Tibial artery (tissue), 4 donors: ENCODE results near the gene ARFGAP2.

Source experiments
- DNase-seq, 2 donors: peaks; one replicate each; pipeline ENCODE4 v3.0.0-alpha.2; 2019
- H3K27ac ChIP-seq, 2 donors: fragments of 200-600 bp; sonication (generic) in 1 of 2; 1 replicate in 1 of 2; 2 replicates in 1 of 2; pipeline ENCODE4 v1.5.1; 2018 to 2019; ENCODE audit warnings: mild to moderate bottlenecking in 1 of 2
- H3K27me3 ChIP-seq, 2 donors: fragments of 200-600 bp; sonication (generic) in 1 of 2; one replicate each; pipeline versions ENCODE4 v1.5.1 to v1.6.0; 2016 to 2019
- H3K36me3 ChIP-seq, 3 donors: fragments of 200-600 bp; sonication (generic) in 2 of 3; one replicate each; pipeline ENCODE4 v1.5.1; 2016 to 2019; ENCODE audit warnings: mild to moderate bottlenecking in 2 of 3
- H3K4me1 ChIP-seq, 4 donors: fragments of 200-600 bp; sonication (generic) in 2 of 4; 1 replicate in 3 of 4; 2 replicates in 1 of 4; pipeline ENCODE4 v1.5.1; 2016 to 2019
- H3K4me3 ChIP-seq, 2 donors: fragments of 200-600 bp; sonication (generic) in 1 of 2; 1 replicate in 1 of 2; 2 replicates in 1 of 2; pipeline ENCODE4 v1.5.1; 2018 to 2019; ENCODE audit warnings: mild to moderate bottlenecking in 2 of 2
- H3K9me3 ChIP-seq, 3 donors: fragments of 200-600 bp; sonication (generic) in 1 of 3; one replicate each; pipeline ENCODE4 v1.5.1; 2016 to 2019
- intact Hi-C: fragments of 100-400 bp; cut with DNase I; formaldehyde crosslinking; loops from one replicate; pipeline ENCODE4 v1.15.0; 2023; ENCODE audit warnings: low total_unique reads
- TF ChIP-seq, protein P1 (sequence below), 2 experiments: fragments of 200-600 bp in 1 of 2; fragments of 450-650 bp in 1 of 2; IDR thresholded peaks; one replicate each; pipeline ENCODE4 v1.5.1; 2017 to 2019; ENCODE audit warnings: antibody characterized with exemption in 2 of 2, mild to moderate bottlenecking in 1 of 2, moderate library complexity in 1 of 2

The ARFGAP2 gene

DNA sequence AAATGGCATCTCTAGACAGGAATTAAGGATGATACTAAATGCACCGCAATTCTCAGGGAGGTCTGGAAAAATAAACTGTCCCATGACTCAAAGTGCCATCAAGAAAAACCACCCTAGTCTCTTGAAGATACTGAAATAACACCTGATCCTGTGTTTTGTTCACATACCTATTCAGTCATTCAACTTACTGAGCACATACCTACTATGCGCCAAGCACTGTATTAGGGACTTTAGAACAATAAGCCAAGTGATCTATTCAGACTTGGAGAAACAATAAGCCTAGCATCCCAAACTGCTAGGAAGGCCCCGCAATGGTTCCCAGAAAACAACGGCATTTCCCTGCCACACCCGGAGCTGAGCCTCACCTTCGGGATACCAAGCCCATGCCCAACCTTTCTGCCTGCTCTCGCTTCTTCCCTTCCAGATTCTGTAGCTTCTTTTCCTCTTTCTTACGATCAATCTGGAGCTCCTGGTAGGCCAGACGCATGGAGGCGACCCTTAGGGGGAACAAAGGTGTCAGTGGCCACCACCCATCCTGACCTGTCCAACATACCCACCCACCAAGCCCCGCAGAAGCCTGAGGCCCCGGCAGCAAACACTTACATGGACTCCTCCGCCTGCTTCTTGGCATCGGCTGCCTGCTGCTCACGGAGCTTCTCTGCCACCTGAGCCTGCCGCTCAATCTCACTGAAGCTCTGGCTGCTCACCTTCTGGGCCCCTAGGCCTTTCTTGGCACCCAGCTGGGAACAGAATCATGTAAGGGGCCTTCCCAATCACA, 5.4 kb downstream of the ARFGAP2 start:
- TF ChIP-seq, protein P1, sequence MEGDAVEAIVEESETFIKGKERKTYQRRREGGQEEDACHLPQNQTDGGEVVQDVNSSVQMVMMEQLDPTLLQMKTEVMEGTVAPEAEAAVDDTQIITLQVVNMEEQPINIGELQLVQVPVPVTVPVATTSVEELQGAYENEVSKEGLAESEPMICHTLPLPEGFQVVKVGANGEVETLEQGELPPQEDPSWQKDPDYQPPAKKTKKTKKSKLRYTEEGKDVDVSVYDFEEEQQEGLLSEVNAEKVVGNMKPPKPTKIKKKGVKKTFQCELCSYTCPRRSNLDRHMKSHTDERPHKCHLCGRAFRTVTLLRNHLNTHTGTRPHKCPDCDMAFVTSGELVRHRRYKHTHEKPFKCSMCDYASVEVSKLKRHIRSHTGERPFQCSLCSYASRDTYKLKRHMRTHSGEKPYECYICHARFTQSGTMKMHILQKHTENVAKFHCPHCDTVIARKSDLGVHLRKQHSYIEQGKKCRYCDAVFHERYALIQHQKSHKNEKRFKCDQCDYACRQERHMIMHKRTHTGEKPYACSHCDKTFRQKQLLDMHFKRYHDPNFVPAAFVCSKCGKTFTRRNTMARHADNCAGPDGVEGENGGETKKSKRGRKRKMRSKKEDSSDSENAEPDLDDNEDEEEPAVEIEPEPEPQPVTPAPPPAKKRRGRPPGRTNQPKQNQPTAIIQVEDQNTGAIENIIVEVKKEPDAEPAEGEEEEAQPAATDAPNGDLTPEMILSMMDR (IDR thresholded peaks at IDR 0.05): no peak
- DNase-seq: no peak
- Histone ChIP-seq H3K4me3 (no peak overlapping the region), H3K9me3 (no peaks in the 10 kb centered on the region), H3K27ac (no peak overlapping the region), H3K4me1 (peaks cover 0 to 46% (median 24%) of the 10 kb centered on the region in 4 donors), H3K27me3 (no peaks in the 10 kb centered on the region), H3K36me3 (peaks cover 51 to 90% (median 76%) of the 10 kb centered on the region in 3 donors)
- intact Hi-C loops: loop anchor here (10.0 kb wide), 1 partner anchor 244 kb away; no protein-coding TSS in a partner anchor

DNA sequence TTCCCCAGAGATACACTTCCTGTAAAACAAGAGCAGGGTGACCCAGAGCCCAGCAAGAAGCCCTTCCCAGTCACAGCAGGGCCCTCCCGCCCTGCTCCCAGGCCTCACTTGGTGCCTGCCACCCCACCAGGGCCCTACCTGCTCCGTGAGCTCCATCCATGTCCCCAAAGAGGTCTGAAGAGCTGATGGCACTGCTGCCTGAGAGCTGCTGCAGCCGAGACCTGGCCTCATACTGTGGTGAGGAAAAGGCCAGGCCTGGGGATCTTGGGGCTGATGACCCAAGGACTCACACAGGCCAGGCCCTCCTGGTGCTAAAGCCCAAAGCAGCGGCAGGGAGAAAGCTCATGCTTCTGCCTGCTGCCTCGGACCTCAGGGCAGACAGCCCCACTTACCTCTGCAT, 10.3 kb downstream of the ARFGAP2 start:
- Histone ChIP-seq H3K27me3 (no peaks in the 10 kb centered on the region), H3K9me3 (no peaks in the 10 kb centered on the region), H3K4me1 (peaks cover 0 to 7% (median 3%) of the 10 kb centered on the region in 4 donors), H3K36me3 (peaks cover 66 to 90% (median 77%) of the 10 kb centered on the region in 3 donors), H3K27ac (no peak overlapping the region), H3K4me3 (no peak overlapping the region)
- DNase-seq: no peak
- TF ChIP-seq, protein P1 (IDR thresholded peaks at IDR 0.05): no peak
- intact Hi-C loops: no loop called here

DNA sequence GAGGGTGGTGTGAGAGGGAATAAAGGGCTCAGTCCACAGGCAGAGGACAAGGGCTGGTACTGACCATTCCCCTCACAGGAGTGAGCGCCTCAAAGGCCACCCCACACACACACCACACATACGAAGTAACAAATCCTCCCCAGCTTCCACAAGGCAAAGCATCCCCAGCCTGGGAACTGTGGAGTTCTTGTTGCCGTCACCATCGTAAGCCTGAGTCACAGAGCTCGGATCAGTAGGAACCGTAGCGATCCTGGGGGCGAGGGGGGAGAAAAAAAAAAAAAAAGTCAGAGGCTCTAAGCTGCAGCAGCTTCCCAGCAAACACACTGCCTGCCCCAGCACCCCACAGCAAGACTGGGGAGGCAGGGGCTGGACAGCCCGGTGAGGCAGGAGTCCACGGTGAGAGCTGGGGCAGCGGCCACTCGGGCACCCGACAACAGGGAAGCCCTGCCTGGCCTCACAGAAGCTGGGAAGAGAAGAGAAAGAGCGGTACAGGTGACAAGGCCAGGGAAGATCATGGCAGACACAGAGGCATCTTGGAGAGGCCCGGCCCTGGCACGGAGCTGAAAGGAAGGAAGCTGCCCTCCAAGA, 11.3 kb downstream of the ARFGAP2 start:
- peaks cover 57 to 80% (median 68%) of the 10 kb centered on the region in 3 donors for H3K36me3 ChIP-seq
- no peaks in the 10 kb centered on the region for H3K27me3 ChIP-seq
- intact Hi-C loops: no loop called here
- peaks cover 0 to 7% (median 5%) of the 10 kb centered on the region in 4 donors for H3K4me1 ChIP-seq
- no peaks in the 10 kb centered on the region for H3K9me3 ChIP-seq
- no peak overlapping the region for H3K27ac ChIP-seq
- H3K4me3 ChIP-seq: no peak overlapping the region
- no peak for DNase-seq
- TF ChIP-seq, protein P1 (IDR thresholded peaks at IDR 0.05): no peak

DNA sequence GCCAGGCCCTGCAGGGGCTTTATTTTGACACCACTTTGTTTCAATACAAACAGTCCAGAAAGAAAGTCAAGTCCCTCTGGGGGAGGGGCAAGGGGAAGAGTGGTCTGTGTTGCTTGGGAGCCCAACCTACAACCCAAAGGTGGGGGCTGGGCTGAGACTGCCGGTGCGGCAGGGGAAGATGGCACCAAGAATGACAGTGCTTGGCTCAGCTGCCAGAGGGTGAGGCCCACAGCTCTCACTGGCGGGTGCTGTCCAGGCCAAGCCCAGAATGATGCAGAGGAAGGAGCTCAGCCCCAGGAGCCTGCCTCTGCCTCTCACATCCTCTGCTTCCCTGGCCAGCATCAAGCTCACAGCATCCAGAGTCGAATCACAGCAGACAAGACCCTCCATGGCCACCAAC, 12.4 kb downstream of the ARFGAP2 start:
- DNase-seq: no peak
- no peak overlapping the region for H3K27ac ChIP-seq
- intact Hi-C loops: no loop called here
- TF ChIP-seq, protein P1 (IDR thresholded peaks at IDR 0.05): no peak
- no peaks in the 10 kb centered on the region for H3K9me3 ChIP-seq
- no peaks in the 10 kb centered on the region for H3K27me3 ChIP-seq
- H3K36me3 ChIP-seq: peaks cover 50 to 76% (median 58%) of the 10 kb centered on the region in 3 donors
- H3K4me3 ChIP-seq: no peak overlapping the region
- H3K4me1 ChIP-seq: peaks cover 0 to 7% (median 5%) of the 10 kb centered on the region in 4 donors

DNA sequence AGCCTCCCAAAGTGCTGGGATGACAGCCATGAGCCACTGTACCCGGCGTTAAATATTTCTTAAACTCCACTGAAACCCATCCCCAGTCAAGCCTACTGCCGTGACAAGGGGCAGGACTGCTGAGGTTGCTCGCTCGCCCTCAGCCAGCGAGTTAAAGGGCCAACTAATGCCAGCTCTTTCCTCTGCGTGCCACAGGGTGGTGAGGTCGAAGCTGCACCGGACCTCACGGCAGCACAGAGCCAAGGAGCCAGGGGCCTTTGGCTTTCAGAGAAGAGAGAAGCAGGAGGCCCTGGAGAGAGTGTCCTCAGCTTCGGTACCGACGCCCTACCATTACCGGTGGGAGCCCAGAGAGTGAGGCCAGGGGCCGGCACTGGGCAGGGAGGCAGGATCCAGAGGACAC, 12.8 kb downstream of the ARFGAP2 start:
- H3K36me3 ChIP-seq: peaks cover 50 to 76% (median 58%) of the 10 kb centered on the region in 3 donors
- TF ChIP-seq, protein P1 (IDR thresholded peaks at IDR 0.05): no peak
- peaks cover 0 to 7% (median 5%) of the 10 kb centered on the region in 4 donors for H3K4me1 ChIP-seq
- H3K4me3 ChIP-seq: no peak overlapping the region
- intact Hi-C loops: no loop called here
- H3K27ac ChIP-seq: no peak overlapping the region
- H3K27me3 ChIP-seq: no peaks in the 10 kb centered on the region
- H3K9me3 ChIP-seq: no peaks in the 10 kb centered on the region
- DNase-seq: no peak
